Tibial nerve (tissue), 3 donors: ENCODE results near the gene UTP11.

Experiments
- CTCF ChIP-seq, 5 experiments: fragments of 200-600 bp in 3 of 5; fragments of 450-650 bp in 2 of 5; sonication (generic) in 3 of 5; IDR thresholded peaks; one replicate each; pipeline ENCODE4 v1.5.1; 2016 to 2019; ENCODE audit warnings: antibody characterized with exemption in 5 of 5, mild to moderate bottlenecking in 3 of 5, moderate library complexity in 2 of 5
- POLR2A ChIP-seq, 2 donors: fragments of 450-650 bp; IDR thresholded peaks; one replicate each; pipeline ENCODE4 v1.6.1; 2017; ENCODE audit warnings: antibody characterized with exemption in 2 of 2, mild to moderate bottlenecking in 2 of 2, moderate library complexity in 2 of 2

GRCh38 chr1:38055965-38056364 is 43.4 kb downstream of the UTP11 start:
- TF ChIP-seq CTCF (IDR thresholded peaks at IDR 0.05) (no peak), POLR2A (IDR thresholded peaks at IDR 0.05) (no peak)
